GM19193 (cell line): ENCODE results near the gene PCDHGA4.

Source experiments
- POLR2A ChIP-seq: IDR thresholded peaks from 4 replicates; pipeline ENCODE4 v1.6.1; 2011; ENCODE audit not compliant: insufficient read depth, insufficient read length; ENCODE audit errors: extremely low read depth

PCDHGA4 gene

GRCh38 chr5:141354900-141355469 lies at the start of gene PCDHGA4:
Gene PCDHGA4, plus strand, starts transcription at chr5:141355021. Its CDS starts 87 bp downstream, at chr5:141355108.
- TF ChIP-seq POLR2A: no peak

GRCh38 chr5:141306630-141307029 lies 48.2 kb upstream of the PCDHGA4 start:
- no peak for TF ChIP-seq POLR2A

GRCh38 chr5:141313711-141314110 lies 41.1 kb upstream of the PCDHGA4 start:
- TF ChIP-seq POLR2A: no peak

GRCh38 chr5:141319202-141319601 lies 35.6 kb upstream of the PCDHGA4 start:
- no peak for TF ChIP-seq POLR2A

- no peak for TF ChIP-seq POLR2A
Measured at GRCh38 chr5:141319699-141320098, 35.1 kb upstream of the PCDHGA4 start.

- peak; percentile 96 for TF ChIP-seq POLR2A
Measured at GRCh38 chr5:141320225-141321169, 34.3 kb upstream of the PCDHGA4 start, which contains the start of gene TAF7. Gene TAF7, minus strand, starts transcription at chr5:141320784. Its CDS starts 740 bp downstream, at chr5:141320044.

GRCh38 chr5:141322261-141322660 lies 32.6 kb upstream of the PCDHGA4 start:
- no peak for TF ChIP-seq POLR2A

- no peak for TF ChIP-seq POLR2A
Measured at GRCh38 chr5:141326088-141326854, 28.6 kb upstream of the PCDHGA4 start.

- no peak for TF ChIP-seq POLR2A
Measured at GRCh38 chr5:141328231-141328630, 26.6 kb upstream of the PCDHGA4 start.

- no peak for TF ChIP-seq POLR2A
Measured at GRCh38 chr5:141330299-141331080, 24.3 kb upstream of the PCDHGA4 start, which contains the start of gene PCDHGA1. Gene PCDHGA1, plus strand, starts transcription at chr5:141330514.

GRCh38 chr5:141338538-141339306 lies 16.1 kb upstream of the PCDHGA4 start, which contains the start of gene PCDHGA2:
Gene PCDHGA2, plus strand, starts transcription at chr5:141338760.
- TF ChIP-seq POLR2A: no peak

GRCh38 chr5:141342773-141343172 lies 12.0 kb upstream of the PCDHGA4 start:
- TF ChIP-seq POLR2A: no peak

GRCh38 chr5:141343242-141343952 lies 11.4 kb upstream of the PCDHGA4 start, which contains the start of gene PCDHGA3:
Gene PCDHGA3, plus strand, starts transcription at chr5:141343829. Its CDS starts 205 bp downstream, at chr5:141344034.
- TF ChIP-seq POLR2A: no peak
